Measurements from ENCODE around the gene UNC45B. TPM values are rescaled to one million over a fixed set of nuclear protein-coding genes. Genes with fewer than 3 reads are reported as not detected.
"Not testable (repeated sequence)": the region's sequence is repeated elsewhere in the genome, so short reads cannot be mapped to it uniquely, and the experiment has no call there.

Gene UNC45B
- polyA plus RNA-seq, 1 of the 3 experiments (the other 2 are of a cell fraction): not detected

GRCh38 chr17:35148144-35148543 lies 527 bp downstream of the UNC45B start (continued):
- TF ChIP-seq SMC3 (IDR thresholded peaks at IDR 0.05; ENCODE audit: low read depth, low read length): no peak
- no peak for TF ChIP-seq TAF1 (IDR thresholded peaks at IDR 0.05; ENCODE audit: borderline replicate concordance, low read depth, low read length)
- TF ChIP-seq YY1 (IDR thresholded peaks at IDR 0.05; ENCODE audit: low read depth): no peak
- TF ChIP-seq USF2 (IDR thresholded peaks at IDR 0.05; ENCODE audit: borderline replicate concordance, low read depth, low read length): no peak
- TF ChIP-seq EP300 (IDR thresholded peaks at IDR 0.05; ENCODE audit: borderline replicate concordance in 1 of 2, low read depth in 1 of 2, low read length in 1 of 2): no peak
- no peak for TF ChIP-seq IRF3 (IDR thresholded peaks at IDR 0.05; ENCODE audit: low read depth, low read length)
- TF ChIP-seq TCF12 (IDR thresholded peaks at IDR 0.05): no peak

GRCh38 chr17:35149941-35150340 lies 2.3 kb downstream of the UNC45B start:
- H4K20me1 ChIP-seq (ENCODE audit: insufficient read depth): no peaks in the 10 kb centered on the region
- H3K4me3 ChIP-seq (ENCODE audit: low read depth in 2 of 2, low read length in 1 of 2): no peak overlapping the region
- no peak overlapping the region for H3K9ac ChIP-seq
- H3K9me3 ChIP-seq: no peaks in the 10 kb centered on the region
- H3K4me2 ChIP-seq: no peak overlapping the region
- H3K79me2 ChIP-seq (ENCODE audit: insufficient read depth): no peaks in the 10 kb centered on the region
- H3K27ac ChIP-seq (ENCODE audit: low read depth in 2 of 2, low read length in 1 of 2): no peak overlapping the region
- no peak for TF ChIP-seq PBX3 (IDR thresholded peaks at IDR 0.05)
- no peak for TF ChIP-seq USF1 (IDR thresholded peaks at IDR 0.05; ENCODE audit: borderline replicate concordance, low read depth)
- no peak for TF ChIP-seq YY1 (IDR thresholded peaks at IDR 0.05; ENCODE audit: low read depth)
- TF ChIP-seq EP300 (IDR thresholded peaks at IDR 0.05; ENCODE audit: borderline replicate concordance in 1 of 2, low read depth in 1 of 2, low read length in 1 of 2): no peak
- no peak for TF ChIP-seq GATA2 (CRISPR knock-in tag; IDR thresholded peaks at IDR 0.05)
- no peak for TF ChIP-seq ELF1 (IDR thresholded peaks at IDR 0.05)
- no peak for TF ChIP-seq CHD2 (IDR thresholded peaks at IDR 0.05; ENCODE audit: low read length, partially characterized antibody)
- TF ChIP-seq RFX5 (IDR thresholded peaks at IDR 0.05; ENCODE audit: low read length): no peak
- no peak for TF ChIP-seq GABPA (IDR thresholded peaks at IDR 0.05; ENCODE audit: low read depth)
- no peak for TF ChIP-seq USF2 (IDR thresholded peaks at IDR 0.05; ENCODE audit: borderline replicate concordance, low read depth, low read length)
- TF ChIP-seq TEAD4 (IDR thresholded peaks at IDR 0.05; ENCODE audit: borderline replicate concordance, insufficient read depth): no peak
- TF ChIP-seq FOSL2 (IDR thresholded peaks at IDR 0.05; ENCODE audit: borderline replicate concordance, low read depth): no peak
- no peaks in the 10 kb centered on the region for H3K9me2 ChIP-seq
- H3K36me3 ChIP-seq (replicated peaks in 1 of 2; ENCODE audit: control insufficient read depth in 1 of 2, insufficient read depth in 2 of 2, low read length in 1 of 2): no peaks in the 10 kb centered on the region
- ChIA-PET CTCF (interaction anchor here (1.3 kb wide), 1 partner anchor 9 kb away, joined by 3 read pairs; no protein-coding TSS in a partner anchor), POLR2A (no interaction called here)
- H3K27me3 ChIP-seq (ENCODE audit: insufficient read depth): peaks cover 43% of the 10 kb centered on the region
- no peak overlapping the region for H2AFZ ChIP-seq (ENCODE audit: low read depth)
- no peak for DNase-seq
- H3K4me1 ChIP-seq (ENCODE audit: control insufficient read depth in 1 of 2, insufficient read depth in 2 of 2, low read depth in 1 of 2, low read length in 1 of 2): no peaks in the 10 kb centered on the region
- WGBS (ENCODE audit: low lambda C conversion rate): 32% methylated on average over 11 of the region's 11 CpGs
- no peaks in the 10 kb centered on the region for H3F3A ChIP-seq (replicated peaks; ENCODE audit: insufficient read depth)

GRCh38 chr17:35151080-35151479 lies 3.5 kb downstream of the UNC45B start:
- H4K20me1 ChIP-seq (ENCODE audit: insufficient read depth); H3K9ac ChIP-seq; H3K27ac ChIP-seq (ENCODE audit: low read depth in 2 of 2, low read length in 1 of 2); H3K36me3 ChIP-seq (replicated peaks in 1 of 2; ENCODE audit: control insufficient read depth in 1 of 2, insufficient read depth in 2 of 2, low read length in 1 of 2); H3F3A ChIP-seq (replicated peaks; ENCODE audit: insufficient read depth); H3K9me2 ChIP-seq; H3K9me3 ChIP-seq; H3K4me3 ChIP-seq (ENCODE audit: low read depth in 2 of 2, low read length in 1 of 2); H3K79me2 ChIP-seq (ENCODE audit: insufficient read depth); DNase-seq; H3K4me1 ChIP-seq (ENCODE audit: control insufficient read depth in 1 of 2, insufficient read depth in 2 of 2, low read depth in 1 of 2, low read length in 1 of 2); H2AFZ ChIP-seq (ENCODE audit: low read depth); H3K4me2 ChIP-seq; POLR2A ChIA-PET: not testable (repeated sequence)
- WGBS (ENCODE audit: low lambda C conversion rate): 87% methylated on average over 29 of the region's 29 CpGs
- CTCF ChIA-PET: interaction anchor here (1.3 kb wide), 1 partner anchor 11 kb away, joined by 3 read pairs; no protein-coding TSS in a partner anchor
- H3K27me3 ChIP-seq (ENCODE audit: insufficient read depth): peaks cover 45% of the 10 kb centered on the region
